Measurements from ENCODE around the gene ZNF555.
"Not testable (repeated sequence)": the region's sequence is repeated elsewhere in the genome, so short reads cannot be mapped to it uniquely, and the experiment has no call there.

Gene ZNF555

GRCh38 chr19:2866495-2867024 is 25.3 kb downstream of the ZNF555 start:
- H3K4me3 ChIP-seq (ENCODE audit: low read depth, low read length), result no peak overlapping the region

GRCh38 chr19:2867025-2867991 is 26.0 kb downstream of the ZNF555 start, which contains the start of gene ZNF556:
ZNF556 (plus strand) TSS chr19:2867335; CDS start chr19:2867422, 87 bp downstream.
- H3K4me3 ChIP-seq (ENCODE audit: low read depth, low read length), result no peak within 1 kb of the TSS

GRCh38 chr19:2869618-2870017 is 28.3 kb downstream of the ZNF555 start:
- H3K4me3 ChIP-seq (ENCODE audit: low read depth, low read length), result no peak overlapping the region

GRCh38 chr19:2872175-2872574 is 30.9 kb downstream of the ZNF555 start:
- not testable (repeated sequence) for H3K4me3 ChIP-seq (ENCODE audit: low read depth, low read length)

- H3K4me3 ChIP-seq (ENCODE audit: low read depth, low read length), result no peak overlapping the region
Measured at GRCh38 chr19:2877398-2878331, 36.4 kb downstream of the ZNF555 start.

GRCh38 chr19:2883686-2884439 is 42.6 kb downstream of the ZNF555 start:
- H3K4me3 ChIP-seq (ENCODE audit: low read depth, low read length), result no peak overlapping the region

- no peak overlapping the region for H3K4me3 ChIP-seq (ENCODE audit: low read depth, low read length)
Measured at GRCh38 chr19:2885736-2886135, 44.5 kb downstream of the ZNF555 start.

- H3K4me3 ChIP-seq (ENCODE audit: low read depth, low read length), result no peak overlapping the region
Measured at GRCh38 chr19:2887391-2887914, 46.2 kb downstream of the ZNF555 start.

- H3K4me3 ChIP-seq (ENCODE audit: low read depth, low read length), result no peak overlapping the region
Measured at GRCh38 chr19:2888731-2889224, 47.5 kb downstream of the ZNF555 start.

GRCh38 chr19:2890531-2890930 is 49.3 kb downstream of the ZNF555 start:
- H3K4me3 ChIP-seq (ENCODE audit: low read depth, low read length), result not testable (repeated sequence)

GRCh38 chr19:2896694-2897093 is 55.4 kb downstream of the ZNF555 start:
- no peak overlapping the region for H3K4me3 ChIP-seq (ENCODE audit: low read depth, low read length)

GRCh38 chr19:2900296-2901252 is 59.3 kb downstream of the ZNF555 start, which contains the start of gene ZNF57:
ZNF57 (plus strand) TSS chr19:2900928; CDS start chr19:2901046, 118 bp downstream.
- H3K4me3 ChIP-seq (ENCODE audit: low read depth, low read length), result peak within 1 kb of the TSS; percentile 80

GRCh38 chr19:2902590-2903218 is 61.4 kb downstream of the ZNF555 start:
- H3K4me3 ChIP-seq (ENCODE audit: low read depth, low read length), result no peak overlapping the region

GRCh38 chr19:2903326-2903725 is 62.1 kb downstream of the ZNF555 start:
- H3K4me3 ChIP-seq (ENCODE audit: low read depth, low read length), result not testable (repeated sequence)

GRCh38 chr19:2905918-2906519 is 64.7 kb downstream of the ZNF555 start:
- no peak overlapping the region for H3K4me3 ChIP-seq (ENCODE audit: low read depth, low read length)

- no peak overlapping the region for H3K4me3 ChIP-seq (ENCODE audit: low read depth, low read length)
Measured at GRCh38 chr19:2906631-2907195, 65.4 kb downstream of the ZNF555 start.

Data from iPS-11a (cell line).